IPS DF 4.7 (cell line): ENCODE results near the gene MDGA2.

Experiments
- DNase-seq: peaks from one replicate; pipeline ENCODE4 v3.0.0-alpha.2; 2013; ENCODE audit warnings: low spot score; ENCODE audit errors: extremely low read depth

Gene MDGA2

DNA sequence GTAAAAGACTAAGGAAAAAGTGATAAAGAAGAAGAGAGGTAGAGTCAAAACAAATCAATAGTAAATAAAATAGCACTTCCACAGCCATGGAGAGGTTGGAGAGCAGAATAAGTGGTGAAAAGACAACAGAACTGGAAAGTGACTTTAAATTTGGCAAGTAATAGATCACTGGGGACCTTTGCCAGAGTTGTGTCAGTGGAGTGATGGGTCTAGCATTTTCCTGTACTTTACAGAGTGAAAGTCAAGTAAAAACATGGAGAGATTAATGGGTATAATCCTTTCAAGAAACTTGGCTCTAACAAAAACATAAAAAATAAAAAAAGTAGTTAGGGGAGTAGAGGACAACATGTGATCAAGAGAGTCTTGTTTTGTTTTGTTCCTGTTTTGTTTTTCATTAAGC lies 521.7 kb downstream of the MDGA2 start:
- DNase-seq: no peak

DNA sequence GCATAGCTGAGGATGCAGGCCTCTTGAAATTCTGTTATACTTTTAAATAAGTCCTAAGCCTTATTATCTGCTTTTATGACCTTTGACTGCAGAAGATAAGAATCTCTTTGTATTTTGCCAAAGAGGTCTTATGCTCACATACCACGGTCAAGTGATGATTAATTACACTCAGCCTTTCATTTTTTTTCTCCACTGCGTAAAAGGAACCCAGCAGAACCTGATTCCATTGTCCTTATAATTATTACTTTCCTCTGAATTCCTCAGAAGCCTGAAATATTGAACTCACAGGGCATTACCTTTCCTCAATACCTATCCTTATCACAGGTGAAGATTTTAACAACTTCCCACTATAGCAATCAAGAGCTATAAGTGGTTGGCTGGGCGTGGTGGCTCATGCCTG lies 525.1 kb downstream of the MDGA2 start:
- no peak for DNase-seq

DNA sequence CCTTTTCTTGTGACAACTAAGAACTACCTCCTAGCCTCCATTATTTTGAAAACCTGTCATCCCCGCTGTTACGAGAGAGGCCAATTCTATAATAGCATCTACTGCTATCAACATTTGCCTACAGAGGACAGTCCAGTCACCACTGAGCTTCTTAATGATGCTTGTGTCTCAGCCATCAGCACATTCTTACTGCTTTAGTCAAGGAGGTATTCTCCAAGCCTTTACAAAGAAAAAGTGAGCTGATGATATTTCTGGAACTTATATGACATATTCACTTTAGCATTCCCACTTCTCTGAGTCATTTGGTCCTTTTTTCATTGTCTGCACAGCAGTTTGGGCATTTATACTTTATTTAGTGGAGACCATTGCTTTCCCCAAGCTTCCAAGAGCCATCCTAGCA lies 526.1 kb downstream of the MDGA2 start:
- DNase-seq: no peak

- DNase-seq: no peak
These were observed 526.7 kb downstream of the MDGA2 start for GRCh38 chr14:47148686-47149085.

DNA sequence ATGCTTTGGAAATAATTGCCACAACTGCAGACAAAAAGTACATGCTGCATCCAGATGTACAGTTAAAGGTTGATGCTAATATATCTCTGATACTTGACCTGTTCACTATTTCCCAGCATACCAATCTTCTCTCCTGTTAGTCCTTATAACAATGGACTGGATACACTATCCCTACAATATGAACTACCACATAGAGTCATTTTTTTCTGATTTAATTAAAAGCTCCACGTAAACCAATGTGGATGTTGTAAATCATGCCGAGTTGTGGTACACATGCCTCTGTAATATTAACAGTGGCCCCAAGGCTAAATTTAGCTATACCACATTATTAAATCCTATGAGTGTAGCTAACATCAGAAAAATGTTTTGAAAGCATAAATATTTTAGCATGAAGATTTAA lies 554.8 kb downstream of the MDGA2 start:
- no peak for DNase-seq

- peak; percentile 19 for DNase-seq
These were observed 571.6 kb downstream of the MDGA2 start for GRCh38 chr14:47103771-47104170.

DNA sequence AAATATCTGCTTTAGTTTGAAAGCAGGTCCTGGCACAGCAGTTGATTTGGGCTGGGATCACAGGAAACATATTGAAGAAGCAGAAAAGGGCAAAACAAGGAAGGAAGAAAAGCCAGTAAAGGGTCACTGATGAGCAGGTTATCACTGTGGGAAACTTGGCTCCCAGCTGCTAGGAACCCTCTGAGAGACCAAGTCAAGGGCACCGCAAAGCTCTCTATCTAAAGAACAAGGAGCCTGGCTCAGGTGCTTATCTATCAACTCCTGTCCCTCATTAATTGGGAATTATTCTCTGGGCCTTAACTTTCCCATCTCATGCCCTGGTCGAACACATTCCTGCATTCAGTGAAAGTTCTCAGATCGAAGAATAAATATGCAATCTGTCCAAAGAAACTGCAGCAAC lies 572.9 kb downstream of the MDGA2 start:
- DNase-seq: no peak

GRCh38 chr14:47085678-47086077 lies 589.7 kb downstream of the MDGA2 start:
- no peak for DNase-seq

GRCh38 chr14:47065326-47065725 lies 610.1 kb downstream of the MDGA2 start:
- DNase-seq: no peak

GRCh38 chr14:47060050-47060449 lies 615.4 kb downstream of the MDGA2 start:
- no peak for DNase-seq

GRCh38 chr14:47057364-47057763 lies 618.0 kb downstream of the MDGA2 start:
- DNase-seq: no peak

GRCh38 chr14:47044841-47045240 lies 630.6 kb downstream of the MDGA2 start:
- no peak for DNase-seq

- no peak for DNase-seq
These were observed 634.9 kb downstream of the MDGA2 start for GRCh38 chr14:47040550-47040949.

- DNase-seq: no peak
These were observed 636.1 kb downstream of the MDGA2 start for GRCh38 chr14:47039336-47039735.

GRCh38 chr14:47022721-47023120 lies 652.7 kb downstream of the MDGA2 start:
- DNase-seq: no peak

GRCh38 chr14:47020500-47020899 lies 654.9 kb downstream of the MDGA2 start:
- DNase-seq: no peak

DNA sequence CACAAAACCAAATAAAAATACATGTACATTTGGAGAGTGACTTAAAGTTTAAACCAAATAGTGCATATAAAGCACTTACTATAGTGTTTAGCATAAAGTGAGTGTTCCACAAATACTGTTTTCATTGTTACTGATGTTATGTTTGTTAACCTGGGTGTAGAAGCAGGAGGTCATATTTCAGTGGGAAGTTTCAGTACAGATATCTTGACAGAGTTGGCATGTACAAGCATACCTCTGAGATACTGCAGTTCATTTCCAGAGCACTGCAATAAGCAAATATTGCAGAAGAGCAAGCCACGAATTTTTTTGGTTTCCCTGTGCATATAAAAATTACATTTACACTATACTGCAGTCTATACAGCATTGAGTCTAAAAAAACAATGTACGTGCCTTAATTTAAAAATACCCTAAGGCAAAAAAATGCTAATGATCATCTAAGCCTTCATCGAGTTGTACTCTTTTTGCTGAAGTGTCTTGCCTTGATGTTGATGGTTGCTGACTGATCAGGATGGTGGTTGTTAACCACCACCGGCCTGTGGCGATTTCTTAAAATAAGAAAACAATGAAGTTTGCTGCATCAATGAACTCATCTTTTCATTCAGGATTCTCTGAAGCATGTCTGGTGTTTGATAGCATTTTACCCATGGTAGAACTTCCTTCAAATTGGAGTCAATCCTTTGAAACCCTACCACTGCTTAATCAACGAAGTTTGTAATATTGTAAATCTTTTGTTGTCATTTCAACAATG lies 662.7 kb downstream of the MDGA2 start:
- DNase-seq: no peak

DNA sequence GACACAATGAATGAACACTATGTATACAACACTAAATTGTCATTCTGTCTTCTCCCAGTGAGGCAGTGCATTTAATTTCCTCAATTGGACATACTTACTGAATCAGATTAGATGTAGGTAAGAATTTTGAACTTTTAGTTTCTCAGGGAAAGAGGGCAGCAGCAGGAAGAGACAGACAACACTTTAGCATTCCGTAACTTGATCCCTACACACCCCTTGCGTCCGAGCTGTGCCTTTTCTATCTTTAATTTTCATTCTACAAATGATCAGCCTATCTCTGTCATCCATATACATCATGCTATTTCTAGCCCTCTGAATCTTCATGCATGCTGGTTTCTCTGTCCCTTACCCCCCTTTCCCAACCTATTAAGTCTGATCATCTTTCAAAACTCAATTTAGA lies 665.8 kb downstream of the MDGA2 start:
- DNase-seq: no peak

GRCh38 chr14:47008732-47009131 lies 666.7 kb downstream of the MDGA2 start:
- DNase-seq: no peak

- no peak for DNase-seq
These were observed 675.7 kb downstream of the MDGA2 start for GRCh38 chr14:46999661-47000060.

DNA sequence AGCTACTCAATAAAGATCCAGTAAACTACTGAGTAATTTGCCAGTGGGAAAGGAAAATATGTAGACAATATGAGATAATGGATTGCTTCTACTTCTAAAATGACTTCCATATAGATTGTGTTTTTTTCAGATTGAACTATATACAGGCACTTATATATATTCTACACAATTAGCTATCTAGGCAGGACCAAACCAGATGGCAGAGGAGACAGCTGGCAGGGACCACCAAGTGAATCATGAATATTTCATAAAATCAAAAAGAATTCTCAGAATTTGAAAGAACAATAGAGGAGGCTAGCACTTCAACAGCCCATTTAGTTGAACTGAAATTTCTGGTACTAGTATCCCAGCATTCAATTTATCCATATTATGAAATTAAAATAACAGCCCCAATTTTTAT lies 685.8 kb downstream of the MDGA2 start:
- no peak for DNase-seq

- no peak for DNase-seq
These were observed 687.1 kb downstream of the MDGA2 start for GRCh38 chr14:46988312-46988711.

- no peak for DNase-seq
These were observed 689.6 kb downstream of the MDGA2 start for GRCh38 chr14:46985529-46986380.
